Measurements from ENCODE around the gene TMEM18. TPM values are rescaled to one million over a fixed set of nuclear protein-coding genes. Genes with fewer than 3 reads are reported as not detected.

TMEM18 gene
- total RNA-seq, 4 donors from 2014 or later: 10.6 to 32.7 (median 18.8) TPM

DNA sequence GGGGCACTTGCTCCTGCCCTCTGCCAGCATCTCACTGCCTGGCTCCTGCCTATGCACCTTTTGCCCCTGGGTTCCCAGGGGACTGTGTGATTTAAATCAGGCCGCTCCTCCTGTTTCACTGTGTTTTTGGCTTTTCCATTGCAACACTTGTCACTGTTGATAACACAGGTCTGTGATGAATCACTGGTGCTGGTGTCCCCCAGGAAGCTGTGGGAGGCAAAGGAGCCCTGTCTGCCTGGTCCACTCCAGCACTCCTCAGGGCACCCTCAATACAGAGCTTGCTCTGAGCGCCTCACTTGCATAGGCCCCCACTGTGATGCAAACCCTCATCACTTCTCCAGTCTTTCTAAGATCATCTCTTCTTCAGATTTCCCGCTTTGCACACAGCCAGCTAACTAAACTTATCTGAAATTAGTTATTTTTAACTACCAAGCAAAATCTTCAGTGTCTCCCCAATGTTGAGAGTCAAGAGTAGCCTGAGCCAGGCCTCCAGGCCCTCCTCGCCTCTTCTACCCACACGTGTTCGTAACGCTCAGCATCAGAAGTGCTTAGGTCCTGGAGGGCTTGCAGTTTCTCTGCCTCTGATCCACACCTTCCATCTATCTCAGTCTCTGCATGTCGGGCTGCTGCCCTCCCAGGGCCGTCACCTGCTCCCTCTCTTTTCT, 2.8 kb downstream of the TMEM18 start:
- no peaks in the 10 kb centered on the region for H3K27me3 ChIP-seq
- no peak overlapping the region for H3K27ac ChIP-seq
- peaks cover 0 to 49% of the 10 kb centered on the region in 2 donors for H3K36me3 ChIP-seq
- TF ChIP-seq POLR2A (IDR thresholded peaks at IDR 0.05) (no peak), EP300 (IDR thresholded peaks at IDR 0.05) (no peak), POLR2AphosphoS5 (IDR thresholded peaks at IDR 0.05) (no peak)
- H3K4me1 ChIP-seq: peaks cover 0 to 42% (median 5%) of the 10 kb centered on the region in 3 donors
- WGBS, 2 donors (ENCODE audit: low coverage in 1 of 2): 76 to 80% methylated on average over 7 to 8 of the region's 9 CpGs
- no peak for ATAC-seq
- no peaks in the 10 kb centered on the region for H3K9me3 ChIP-seq
- H3K4me3 ChIP-seq: no peak overlapping the region

- no peaks in the 10 kb centered on the region for H3K9me3 ChIP-seq
- peaks cover 0 to 48% (median 5%) of the 10 kb centered on the region in 3 donors for H3K4me1 ChIP-seq
- ATAC-seq: no peak
- no peak overlapping the region for H3K4me3 ChIP-seq
- no peaks in the 10 kb centered on the region for H3K27me3 ChIP-seq
- H3K36me3 ChIP-seq: peaks cover 0 to 56% of the 10 kb centered on the region in 2 donors
- no peak overlapping the region for H3K27ac ChIP-seq
- WGBS, 2 donors (ENCODE audit: low coverage in 1 of 2): 67 to 70% methylated on average over 5 to 6 of the region's 7 CpGs
- TF ChIP-seq CTCF (IDR thresholded peaks at IDR 0.05): no peak
- TF ChIP-seq POLR2AphosphoS5 (IDR thresholded peaks at IDR 0.05): no peak
These were observed 3.4 kb downstream of the TMEM18 start for GRCh38 chr2:673615-674320.

GRCh38 chr2:673016-673415, 4.2 kb downstream of the TMEM18 start:
- WGBS, 2 donors (ENCODE audit: low coverage in 1 of 2): 78 to 86% methylated on average over 1 to 4 of the region's 9 CpGs
- Histone ChIP-seq H3K4me3 (no peak overlapping the region), H3K27ac (no peak overlapping the region), H3K27me3 (no peaks in the 10 kb centered on the region), H3K9me3 (no peaks in the 10 kb centered on the region), H3K36me3 (peaks cover 0 to 64% of the 10 kb centered on the region in 2 donors), H3K4me1 (peaks cover 0 to 43% (median 5%) of the 10 kb centered on the region in 3 donors)
- TF ChIP-seq POLR2AphosphoS5 (IDR thresholded peaks at IDR 0.05) (no peak), CTCF (IDR thresholded peaks at IDR 0.05) (no peak), POLR2A (IDR thresholded peaks at IDR 0.05) (no peak), EP300 (IDR thresholded peaks at IDR 0.05) (no peak)
- no peak for ATAC-seq

- Histone ChIP-seq H3K27ac (no peak overlapping the region), H3K36me3 (peaks cover 0 to 68% of the 10 kb centered on the region in 2 donors), H3K9me3 (no peaks in the 10 kb centered on the region), H3K27me3 (no peaks in the 10 kb centered on the region), H3K4me1 (peaks cover 0 to 41% (median 5%) of the 10 kb centered on the region in 3 donors), H3K4me3 (no peak overlapping the region)
- no peak for ATAC-seq
- 88 to 97% methylated on average over 3 to 4 of the region's 13 CpGs for WGBS, 2 donors (ENCODE audit: low coverage in 1 of 2)
- TF ChIP-seq POLR2AphosphoS5 (IDR thresholded peaks at IDR 0.05) (no peak), POLR2A (IDR thresholded peaks at IDR 0.05) (no peak), CTCF (IDR thresholded peaks at IDR 0.05) (no peak), EP300 (IDR thresholded peaks at IDR 0.05) (no peak)
These were observed 4.7 kb downstream of the TMEM18 start for GRCh38 chr2:672606-672905.

- Histone ChIP-seq H3K4me1 (peaks cover 0 to 41% (median 5%) of the 10 kb centered on the region in 3 donors), H3K9me3 (no peaks in the 10 kb centered on the region), H3K27ac (no peak overlapping the region), H3K4me3 (no peak overlapping the region), H3K27me3 (no peaks in the 10 kb centered on the region), H3K36me3 (peaks cover 0 to 74% of the 10 kb centered on the region in 2 donors)
- WGBS, 2 donors (ENCODE audit: low coverage in 1 of 2): 88 to 98% methylated on average over 3 to 8 of the region's 18 CpGs
- no peak for ATAC-seq
- TF ChIP-seq POLR2AphosphoS5 (IDR thresholded peaks at IDR 0.05) (no peak), CTCF (IDR thresholded peaks at IDR 0.05) (no peak), POLR2A (IDR thresholded peaks at IDR 0.05) (no peak), EP300 (IDR thresholded peaks at IDR 0.05) (no peak)
These were observed 5.2 kb downstream of the TMEM18 start for GRCh38 chr2:671787-672605.
